A549 (cell line): ENCODE measurements around the gene TSPAN14.

Source experiments
- CBX8 ChIP-seq: fragments of 200-600 bp; sonication (generic); IDR thresholded peaks from 2 replicates; pipeline ENCODE4 v1.6.1; 2016
- CEBPB ChIP-seq, 2 experiments: fragments of >200 bp in 1 of 2; sonication (Bioruptor Twin) in 1 of 2; formaldehyde crosslinking in 1 of 2; IDR thresholded peaks; 2 replicates each; pipeline ENCODE4 v1.6.1; 2012 to 2016
- CHD2 ChIP-seq: fragments of 150-350 bp; IDR thresholded peaks from 2 replicates; pipeline ENCODE4 v1.6.1; 2014; ENCODE audit warnings: low read length; ENCODE audit not compliant: partially characterized antibody
- CHD4 ChIP-seq: fragments of 200-600 bp; sonication (generic); IDR thresholded peaks from 2 replicates; pipeline ENCODE4 v1.6.1; 2016; ENCODE audit warnings: antibody characterized with exemption, mild to moderate bottlenecking, borderline replicate concordance
- CTCF ChIP-seq: fragments of >200 bp; sonication (Bioruptor Twin); formaldehyde crosslinking; IDR thresholded peaks from 3 replicates; pipeline ENCODE4 v1.5.1; 2016
- EHMT2 ChIP-seq: fragments of 200-600 bp; sonication (generic); IDR thresholded peaks from 2 replicates; pipeline ENCODE4 v1.6.1; 2016; ENCODE audit warnings: antibody characterized with exemption, low read depth, mild to moderate bottlenecking, moderate library complexity
- HOXA7 ChIP-seq: fragments of 250-450 bp; sonication (Bioruptor Pico); IDR thresholded peaks from 2 replicates; pipeline ENCODE4 v1.5.0; 2020; ENCODE audit warnings: mild to moderate bottlenecking, moderate library complexity
- KDM5A ChIP-seq: fragments of 200-600 bp; sonication (generic); IDR thresholded peaks from 2 replicates; pipeline ENCODE4 v1.6.1; 2016; ENCODE audit warnings: antibody characterized with exemption, mild to moderate bottlenecking
- POLR2A ChIP-seq: IDR thresholded peaks from 2 replicates; pipeline ENCODE4 v1.6.1; 2012; ENCODE audit warnings: mild to moderate bottlenecking, low read length
- RAD21 ChIP-seq, 2 experiments: fragments of >200 bp in 1 of 2; sonication (Bioruptor Twin) in 1 of 2; formaldehyde crosslinking in 1 of 2; IDR thresholded peaks in 1 of 2; conservative IDR thresholded peaks in 1 of 2; 2 replicates in 1 of 2; 3 replicates in 1 of 2; pipeline ENCODE4 v1.6.1; 2012 to 2018; ENCODE audit warnings: inconsistent platforms in 1 of 2
- TF ChIP-seq, protein P1 (sequence below): fragments of 200-600 bp; sonication (generic); IDR thresholded peaks from 2 replicates; pipeline ENCODE4 v1.6.1; 2016; ENCODE audit warnings: antibody characterized with exemption, mild to moderate bottlenecking, moderate library complexity

DNA sequence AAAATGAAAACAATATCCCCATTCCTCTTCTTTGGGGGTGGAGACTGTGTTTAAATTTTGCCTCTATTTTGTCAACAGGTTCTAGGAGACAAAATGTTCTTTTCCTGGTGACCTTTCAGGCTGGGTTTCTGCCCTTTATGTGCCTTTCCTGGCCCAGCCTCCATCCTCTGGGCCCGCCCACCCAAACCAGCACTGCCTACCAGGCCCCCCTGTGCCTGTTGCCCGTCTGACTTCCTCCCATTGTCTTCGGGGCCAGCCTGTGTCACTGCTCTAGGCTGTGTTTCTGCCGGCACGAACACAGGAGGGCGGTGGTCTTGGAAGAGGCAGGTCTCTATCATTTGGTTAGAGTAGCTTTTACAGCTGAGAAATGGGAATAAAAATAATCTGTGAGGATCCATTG lies 13.9 kb downstream of the TSPAN14 start:
- TF ChIP-seq CHD4 (no peak), CTCF (no peak), CHD2 (no peak), POLR2A (no peak), EHMT2 (no peak), CEBPB (IDR thresholded peaks at IDR 0.05) (no peak), RAD21 (conservative IDR thresholded peaks at IDR 0.05 in 1 of 2, IDR thresholded peaks at IDR 0.05 in 1 of 2) (no peak), KDM5A (no peak), CBX8 (no peak), HOXA7 (CRISPR knock-in tag) (no peak)
- TF ChIP-seq, protein P1, sequence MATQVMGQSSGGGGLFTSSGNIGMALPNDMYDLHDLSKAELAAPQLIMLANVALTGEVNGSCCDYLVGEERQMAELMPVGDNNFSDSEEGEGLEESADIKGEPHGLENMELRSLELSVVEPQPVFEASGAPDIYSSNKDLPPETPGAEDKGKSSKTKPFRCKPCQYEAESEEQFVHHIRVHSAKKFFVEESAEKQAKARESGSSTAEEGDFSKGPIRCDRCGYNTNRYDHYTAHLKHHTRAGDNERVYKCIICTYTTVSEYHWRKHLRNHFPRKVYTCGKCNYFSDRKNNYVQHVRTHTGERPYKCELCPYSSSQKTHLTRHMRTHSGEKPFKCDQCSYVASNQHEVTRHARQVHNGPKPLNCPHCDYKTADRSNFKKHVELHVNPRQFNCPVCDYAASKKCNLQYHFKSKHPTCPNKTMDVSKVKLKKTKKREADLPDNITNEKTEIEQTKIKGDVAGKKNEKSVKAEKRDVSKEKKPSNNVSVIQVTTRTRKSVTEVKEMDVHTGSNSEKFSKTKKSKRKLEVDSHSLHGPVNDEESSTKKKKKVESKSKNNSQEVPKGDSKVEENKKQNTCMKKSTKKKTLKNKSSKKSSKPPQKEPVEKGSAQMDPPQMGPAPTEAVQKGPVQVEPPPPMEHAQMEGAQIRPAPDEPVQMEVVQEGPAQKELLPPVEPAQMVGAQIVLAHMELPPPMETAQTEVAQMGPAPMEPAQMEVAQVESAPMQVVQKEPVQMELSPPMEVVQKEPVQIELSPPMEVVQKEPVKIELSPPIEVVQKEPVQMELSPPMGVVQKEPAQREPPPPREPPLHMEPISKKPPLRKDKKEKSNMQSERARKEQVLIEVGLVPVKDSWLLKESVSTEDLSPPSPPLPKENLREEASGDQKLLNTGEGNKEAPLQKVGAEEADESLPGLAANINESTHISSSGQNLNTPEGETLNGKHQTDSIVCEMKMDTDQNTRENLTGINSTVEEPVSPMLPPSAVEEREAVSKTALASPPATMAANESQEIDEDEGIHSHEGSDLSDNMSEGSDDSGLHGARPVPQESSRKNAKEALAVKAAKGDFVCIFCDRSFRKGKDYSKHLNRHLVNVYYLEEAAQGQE = no peak
